ENCODE data around the gene EIF6.

- TF ChIP-seq CTCF (IDR thresholded peaks at IDR 0.05 in 8 of 11, conservative IDR thresholded peaks at IDR 0.05 in 3 of 11) = no peak
- no peak for TF ChIP-seq POLR2AphosphoS5 (IDR thresholded peaks at IDR 0.05)
Measured at GRCh38 chr20:35319192-35319870, 34.8 kb upstream of the EIF6 start.
